MG63 (cell line): ENCODE measurements around the gene TMBIM1. TPM values are rescaled to one million over a fixed set of nuclear protein-coding genes. Genes with fewer than 3 reads are reported as not detected.
A peak's percentile ranks its signal among the peaks of the same experiment; 100 is the strongest.
"Not testable (repeated sequence)": the region's sequence is repeated elsewhere in the genome, so short reads cannot be mapped to it uniquely, and the experiment has no call there.

Experiments used
- DNase-seq: peaks from one replicate; pipeline ENCODE4 v3.0.0-alpha.2; 2020
- H3K27me3 ChIP-seq: fragments of 250-450 bp; sonication (Bioruptor Pico); 2 replicates; pipeline ENCODE4 v1.5.1; 2020; ENCODE audit warnings: mild to moderate bottlenecking, moderate library complexity
- H3K36me3 ChIP-seq: fragments of 250-450 bp; sonication (Bioruptor Pico); 2 replicates; pipeline ENCODE4 v1.5.1; 2020; ENCODE audit warnings: mild to moderate bottlenecking, moderate library complexity
- H3K4me3 ChIP-seq: fragments of 250-450 bp; sonication (Bioruptor Pico); 2 replicates; pipeline ENCODE4 v1.5.1; 2020; ENCODE audit warnings: mild to moderate bottlenecking, moderate library complexity
- H3K9me3 ChIP-seq: fragments of 250-450 bp; sonication (Bioruptor Pico); 2 replicates; pipeline ENCODE4 v1.5.1; 2020; ENCODE audit warnings: mild to moderate bottlenecking, moderate library complexity
- total RNA-seq: library from RNA; depleted of rRNA; stranded (reverse); fragments of >200 nt; shearing (Covaris generic); gene quantifications from 2 replicates; pipeline ENCODE4 v1.2.3, GENCODE V29; 2014; ENCODE audit warnings: low replicate concordance

Gene TMBIM1
- total RNA-seq, 1 experiment from 2014 or later: 125 TPM

DNA sequence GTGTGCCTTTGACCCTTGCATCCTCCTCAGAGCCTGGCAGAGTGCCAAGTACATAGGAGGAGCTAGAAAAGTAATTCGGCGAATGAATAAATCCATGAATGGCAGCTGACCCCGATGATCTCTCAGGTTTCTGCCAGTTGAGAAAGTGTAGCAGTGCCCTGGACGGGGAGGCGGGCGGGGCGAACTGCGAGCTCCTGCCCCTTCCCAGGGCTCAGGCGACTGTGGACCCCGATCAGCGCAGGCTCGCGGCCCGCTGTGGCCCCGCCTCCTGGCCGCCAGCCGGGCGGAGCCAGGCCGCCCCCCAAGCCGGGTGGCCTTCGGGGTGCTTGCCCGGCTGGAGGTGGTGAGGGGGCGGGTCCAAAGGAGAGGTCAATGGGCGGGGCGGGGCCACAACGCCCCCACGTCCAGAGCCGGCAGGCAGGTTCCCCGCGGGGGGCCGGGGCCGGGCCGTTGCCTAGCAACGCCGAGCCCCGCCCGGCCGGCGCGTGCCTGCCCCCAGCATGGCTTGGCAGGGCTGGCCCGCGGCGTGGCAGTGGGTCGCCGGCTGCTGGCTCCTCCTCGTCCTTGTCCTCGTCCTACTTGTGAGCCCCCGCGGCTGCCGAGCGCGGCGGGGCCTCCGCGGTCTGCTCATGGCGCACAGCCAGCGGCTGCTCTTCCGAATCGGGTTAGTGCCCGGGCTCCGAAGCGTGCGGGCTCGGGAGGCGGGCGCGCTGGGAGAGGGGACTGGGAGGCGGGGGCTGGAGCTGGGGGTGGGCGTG lies 30.6 kb upstream of the TMBIM1 start:
- Histone ChIP-seq H3K36me3 (no peaks in the 10 kb centered on the region), H3K27me3 (no peaks in the 10 kb centered on the region), H3K4me3 (peak overlapping the region; percentile 54), H3K9me3 (no peaks in the 10 kb centered on the region)
- DNase-seq: peak; percentile 63

DNA sequence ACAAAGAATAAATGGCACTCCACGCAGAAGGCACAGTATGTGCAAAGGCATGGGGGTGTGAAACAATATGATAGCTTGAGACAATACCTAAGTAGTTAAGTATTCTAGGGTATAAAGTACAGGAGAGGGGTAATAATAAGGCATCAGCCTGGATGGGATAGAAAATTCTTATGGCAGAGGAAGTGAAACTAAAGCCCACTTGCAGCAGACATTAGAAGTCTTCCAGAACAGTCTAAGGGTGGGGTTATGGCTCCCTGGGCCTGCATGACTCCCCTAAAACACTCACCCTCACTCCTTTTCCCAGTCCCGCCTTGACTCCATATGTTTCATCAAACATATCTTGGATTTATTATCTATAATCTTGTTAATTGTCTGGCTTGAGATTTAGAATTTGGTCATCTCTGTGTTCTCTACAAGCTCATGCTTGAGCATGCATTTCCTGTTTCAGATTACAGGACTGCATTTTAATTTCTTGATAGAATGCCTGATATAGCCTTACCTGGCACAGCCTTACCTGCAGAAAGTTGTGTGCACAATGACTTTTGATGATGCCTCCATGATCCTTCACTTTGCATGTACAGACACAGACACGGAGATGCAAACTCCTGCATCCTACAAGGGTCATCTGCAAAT lies 28.5 kb upstream of the TMBIM1 start:
- H3K27me3 ChIP-seq: no peaks in the 10 kb centered on the region
- no peaks in the 10 kb centered on the region for H3K9me3 ChIP-seq
- H3K4me3 ChIP-seq: no peak overlapping the region
- no peaks in the 10 kb centered on the region for H3K36me3 ChIP-seq
- no peak for DNase-seq

DNA sequence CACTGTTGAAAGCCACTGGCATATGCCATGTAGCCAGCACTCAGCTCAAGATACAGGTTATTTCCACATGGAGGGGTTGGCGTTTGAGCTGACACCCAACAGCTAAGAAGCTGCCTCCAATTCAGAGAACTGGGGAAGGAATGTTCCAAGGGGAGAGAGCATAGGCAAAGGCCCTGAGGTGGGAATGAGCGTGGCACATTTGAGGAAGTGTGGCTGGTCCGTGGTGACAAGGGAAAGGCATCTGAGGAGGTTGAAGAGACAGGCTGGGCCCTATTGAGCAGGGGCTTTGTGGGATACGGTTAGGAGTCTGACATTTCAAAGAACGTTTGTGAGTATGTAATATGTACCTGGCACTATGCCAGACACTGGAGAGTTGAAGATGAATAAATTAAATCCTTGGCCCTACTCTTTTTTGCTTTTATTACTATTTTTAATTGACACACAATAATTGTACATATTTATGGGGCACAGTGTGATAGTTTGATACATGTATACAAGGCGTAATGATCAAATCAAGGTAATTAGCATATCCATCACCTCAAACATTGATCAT lies 27.6 kb upstream of the TMBIM1 start:
- H3K27me3 ChIP-seq: no peaks in the 10 kb centered on the region
- H3K36me3 ChIP-seq: no peaks in the 10 kb centered on the region
- H3K9me3 ChIP-seq: no peaks in the 10 kb centered on the region
- no peak for DNase-seq
- no peak overlapping the region for H3K4me3 ChIP-seq

DNA sequence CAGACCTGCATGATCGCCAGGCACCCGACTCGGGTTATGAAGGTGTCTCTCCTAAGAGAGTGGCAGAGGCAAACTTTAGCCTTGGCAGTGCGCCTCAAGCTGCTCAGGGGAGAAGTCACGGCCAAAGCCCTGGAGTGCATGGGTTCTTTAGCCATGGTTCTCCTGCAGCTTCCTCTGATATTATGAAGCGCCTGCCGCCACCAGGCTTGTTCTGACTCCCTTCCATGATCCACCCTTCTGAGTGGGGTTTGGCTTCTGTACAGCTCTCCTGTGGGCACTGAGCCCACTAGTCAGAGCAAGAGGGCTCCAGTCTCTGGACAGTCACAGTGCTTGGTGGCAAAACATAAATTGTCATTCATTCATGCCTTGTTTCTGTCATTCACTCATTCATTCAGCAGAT lies 25.9 kb upstream of the TMBIM1 start:
- Histone ChIP-seq H3K9me3 (no peaks in the 10 kb centered on the region), H3K4me3 (no peak overlapping the region), H3K27me3 (no peaks in the 10 kb centered on the region), H3K36me3 (no peaks in the 10 kb centered on the region)
- DNase-seq: no peak

DNA sequence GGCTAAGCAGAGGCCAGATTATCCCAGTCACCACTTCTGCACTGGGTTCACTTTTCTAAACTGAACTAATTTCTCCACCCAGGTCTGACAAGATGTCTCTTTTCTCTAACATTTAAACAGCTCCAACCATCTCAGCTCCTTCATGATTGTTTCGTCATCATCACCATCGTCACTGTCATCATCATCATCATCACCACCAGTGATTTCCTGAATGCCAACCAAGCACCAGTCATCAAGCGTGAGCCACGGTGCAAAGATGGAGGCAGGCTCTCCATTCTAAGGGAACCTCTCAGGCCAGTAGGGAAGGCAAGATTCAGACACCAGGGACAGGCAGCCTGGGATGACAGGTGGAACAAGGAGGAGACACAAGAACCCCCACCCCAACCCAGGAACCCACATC lies 25.5 kb upstream of the TMBIM1 start:
- Histone ChIP-seq H3K4me3 (no peak overlapping the region), H3K36me3 (no peaks in the 10 kb centered on the region), H3K27me3 (no peaks in the 10 kb centered on the region), H3K9me3 (no peaks in the 10 kb centered on the region)
- DNase-seq: no peak

DNA sequence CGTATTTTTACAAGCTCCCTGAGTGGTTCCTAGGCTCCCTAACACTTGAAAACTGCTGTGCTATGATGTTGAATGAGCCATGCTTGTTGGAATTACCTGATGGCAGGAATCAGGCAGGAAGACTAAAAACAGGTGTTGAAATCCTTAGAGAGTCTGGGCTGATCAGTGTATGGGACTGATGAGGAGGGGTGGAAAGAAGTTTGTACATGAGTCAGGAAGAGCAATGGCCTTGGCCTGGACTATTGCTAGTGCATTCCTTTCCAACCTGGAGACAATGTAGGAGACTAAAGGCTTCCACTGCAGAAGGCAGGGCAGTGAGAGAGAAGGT lies 25.0 kb upstream of the TMBIM1 start:
- no peak for DNase-seq
- no peak overlapping the region for H3K4me3 ChIP-seq
- no peaks in the 10 kb centered on the region for H3K27me3 ChIP-seq
- no peaks in the 10 kb centered on the region for H3K9me3 ChIP-seq
- no peaks in the 10 kb centered on the region for H3K36me3 ChIP-seq

DNA sequence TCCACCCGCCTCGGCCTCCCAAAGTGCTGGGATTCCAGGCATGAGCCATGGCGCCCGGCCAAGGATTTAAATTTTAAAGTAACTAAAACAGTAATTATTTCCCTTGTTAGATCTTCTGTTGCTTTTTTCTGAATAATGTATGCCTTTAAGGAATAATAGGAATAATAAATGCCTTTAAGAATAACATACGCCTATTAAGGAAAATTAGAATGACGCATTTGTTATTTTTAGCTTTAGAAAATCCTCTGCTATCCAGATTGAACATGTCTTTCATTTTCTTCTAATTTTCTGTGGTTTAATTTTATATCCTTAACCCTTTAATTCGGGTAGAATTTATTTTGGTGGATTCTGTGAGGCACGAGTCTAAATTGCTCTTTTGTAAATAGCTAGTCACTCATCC lies 23.1 kb upstream of the TMBIM1 start:
- Histone ChIP-seq H3K36me3 (no peaks in the 10 kb centered on the region), H3K27me3 (no peaks in the 10 kb centered on the region), H3K9me3 (no peaks in the 10 kb centered on the region), H3K4me3 (no peak overlapping the region)
- DNase-seq: no peak

DNA sequence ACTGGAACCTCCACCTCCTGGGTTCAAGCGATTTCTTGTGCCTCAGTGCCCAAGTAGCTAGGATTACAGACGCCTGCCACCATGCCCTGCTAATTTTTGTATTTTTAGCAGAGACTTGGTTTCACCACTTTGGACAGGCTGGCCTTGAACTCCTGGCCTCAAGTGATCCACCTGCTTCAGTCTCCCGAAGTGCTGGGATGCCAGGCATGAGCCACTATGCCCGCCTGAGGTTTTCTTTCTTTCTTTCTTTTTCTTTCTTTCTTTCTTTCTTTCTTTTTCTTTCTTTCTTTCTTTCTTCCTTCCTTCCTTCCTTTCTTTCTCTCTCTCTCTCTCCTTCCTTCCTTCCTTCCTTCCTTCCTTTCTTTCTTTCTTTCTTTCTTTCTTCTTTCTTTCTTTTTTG lies 22.5 kb upstream of the TMBIM1 start:
- not testable (repeated sequence) for H3K36me3 ChIP-seq, DNase-seq, H3K9me3 ChIP-seq, H3K27me3 ChIP-seq, H3K4me3 ChIP-seq

DNA sequence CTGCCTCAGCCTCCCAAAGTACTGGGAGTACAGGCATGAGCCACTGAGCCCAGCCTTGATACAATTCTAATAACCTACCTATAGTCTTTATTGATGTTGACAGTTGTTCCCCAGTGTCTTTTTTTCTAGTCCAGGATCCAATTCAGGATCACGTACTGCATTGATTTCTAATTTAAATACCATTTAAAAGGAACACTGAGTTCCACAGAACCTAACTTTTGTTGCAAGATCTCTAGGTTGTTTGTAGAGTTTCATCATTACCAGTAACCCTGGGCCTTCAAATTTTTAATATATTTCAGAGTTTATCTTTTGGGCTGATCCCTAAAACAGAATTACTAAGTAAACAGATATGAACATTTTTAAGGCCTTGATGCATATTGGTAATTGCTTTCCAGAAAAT lies 21.1 kb upstream of the TMBIM1 start:
- Histone ChIP-seq H3K36me3 (no peaks in the 10 kb centered on the region), H3K27me3 (no peaks in the 10 kb centered on the region), H3K4me3 (no peak overlapping the region), H3K9me3 (no peaks in the 10 kb centered on the region)
- no peak for DNase-seq

DNA sequence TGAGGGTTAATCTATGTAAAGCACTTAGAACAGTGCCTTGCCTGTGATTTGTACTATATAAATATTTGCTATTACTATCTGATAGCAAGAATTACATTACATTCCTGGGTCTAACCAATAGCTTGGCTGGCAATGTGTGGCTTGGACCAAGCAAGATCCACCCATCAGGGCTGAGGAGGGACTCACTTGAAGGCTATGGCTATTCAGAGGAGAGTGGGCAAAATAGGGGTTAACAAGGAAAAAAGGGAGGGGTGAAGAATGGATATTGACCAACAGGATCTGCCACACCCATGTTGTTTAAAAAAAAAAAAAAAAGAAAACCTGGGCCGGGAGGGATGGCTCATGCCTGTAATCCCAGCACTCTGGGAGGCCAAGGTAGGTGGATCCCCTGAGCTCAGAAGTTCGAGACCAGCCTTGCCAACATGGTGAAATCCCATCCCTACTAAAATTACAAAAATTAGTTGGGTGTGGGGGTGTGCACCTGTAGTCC lies 20.0 kb upstream of the TMBIM1 start:
- H3K36me3 ChIP-seq: no peaks in the 10 kb centered on the region
- no peak for DNase-seq
- no peak overlapping the region for H3K4me3 ChIP-seq
- no peaks in the 10 kb centered on the region for H3K27me3 ChIP-seq
- H3K9me3 ChIP-seq: no peaks in the 10 kb centered on the region

DNA sequence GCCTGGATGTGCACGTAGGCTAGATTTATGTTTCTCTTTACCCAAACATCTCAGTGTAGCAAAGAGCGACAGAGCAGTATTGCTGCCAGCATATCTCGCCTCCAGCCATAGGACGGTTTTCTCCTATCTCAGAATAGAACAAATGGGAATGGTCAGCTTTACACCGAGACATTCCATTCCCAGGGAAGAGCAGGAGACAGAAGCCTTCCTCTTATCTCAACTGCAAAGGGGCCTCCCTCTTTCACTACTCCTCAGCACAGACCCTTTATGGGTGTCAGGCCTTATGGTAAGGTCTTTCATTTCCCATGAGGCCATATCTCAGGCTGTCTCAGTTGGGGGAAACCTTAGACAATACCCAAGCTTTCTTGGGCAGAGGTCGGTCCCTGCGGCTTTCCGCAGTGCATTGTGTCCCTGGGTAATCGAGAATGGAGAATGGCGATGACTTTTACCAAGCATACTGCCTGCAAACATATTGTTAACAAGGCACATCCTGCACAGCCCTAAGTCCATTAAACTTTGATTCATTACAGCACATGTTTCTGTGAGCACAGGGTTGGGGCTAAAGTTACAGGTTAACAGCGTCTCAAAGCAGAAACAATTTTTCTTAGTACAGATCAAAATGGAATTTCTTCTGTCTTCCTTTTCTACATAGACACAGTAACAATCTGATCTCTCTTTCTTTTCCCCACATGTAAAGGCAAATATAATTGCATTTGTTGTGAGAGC lies 19.4 kb upstream of the TMBIM1 start:
- H3K4me3 ChIP-seq, H3K9me3 ChIP-seq, H3K36me3 ChIP-seq, H3K27me3 ChIP-seq, DNase-seq: not testable (repeated sequence)

DNA sequence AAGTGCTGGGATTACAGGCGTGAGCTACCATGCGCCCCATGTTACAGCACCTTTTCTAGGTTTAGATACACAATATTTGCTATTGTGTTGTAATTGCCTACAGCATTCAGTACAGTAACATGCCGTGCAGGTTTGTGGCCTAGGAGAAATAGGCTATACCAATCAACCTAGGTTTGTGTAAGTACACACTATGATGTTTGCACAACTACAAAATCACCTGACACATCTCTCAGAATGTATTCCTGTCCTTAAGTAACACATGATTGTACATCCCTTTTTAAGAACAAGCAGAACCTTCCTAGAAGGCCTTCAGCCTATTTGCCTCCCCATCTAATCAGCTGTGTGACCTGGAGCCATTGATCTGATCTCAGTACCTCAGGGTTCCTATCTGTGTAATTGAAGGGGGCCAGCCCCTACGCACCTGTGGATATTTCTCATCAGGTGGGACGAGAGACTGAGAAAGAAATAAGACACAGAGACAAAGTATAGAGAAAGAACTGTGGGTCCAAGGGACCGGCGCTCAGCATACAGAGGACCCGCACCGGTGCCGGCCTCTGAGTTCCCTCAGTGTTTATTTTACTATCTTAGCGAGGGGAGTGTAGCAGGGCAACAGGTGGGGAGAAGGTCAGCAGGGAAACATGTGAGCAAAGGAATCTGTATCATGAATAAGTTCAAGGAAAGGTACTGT lies 18.7 kb upstream of the TMBIM1 start:
- H3K27me3 ChIP-seq: no peaks in the 10 kb centered on the region
- no peaks in the 10 kb centered on the region for H3K9me3 ChIP-seq
- no peak overlapping the region for H3K4me3 ChIP-seq
- H3K36me3 ChIP-seq: no peaks in the 10 kb centered on the region
- DNase-seq: no peak

DNA sequence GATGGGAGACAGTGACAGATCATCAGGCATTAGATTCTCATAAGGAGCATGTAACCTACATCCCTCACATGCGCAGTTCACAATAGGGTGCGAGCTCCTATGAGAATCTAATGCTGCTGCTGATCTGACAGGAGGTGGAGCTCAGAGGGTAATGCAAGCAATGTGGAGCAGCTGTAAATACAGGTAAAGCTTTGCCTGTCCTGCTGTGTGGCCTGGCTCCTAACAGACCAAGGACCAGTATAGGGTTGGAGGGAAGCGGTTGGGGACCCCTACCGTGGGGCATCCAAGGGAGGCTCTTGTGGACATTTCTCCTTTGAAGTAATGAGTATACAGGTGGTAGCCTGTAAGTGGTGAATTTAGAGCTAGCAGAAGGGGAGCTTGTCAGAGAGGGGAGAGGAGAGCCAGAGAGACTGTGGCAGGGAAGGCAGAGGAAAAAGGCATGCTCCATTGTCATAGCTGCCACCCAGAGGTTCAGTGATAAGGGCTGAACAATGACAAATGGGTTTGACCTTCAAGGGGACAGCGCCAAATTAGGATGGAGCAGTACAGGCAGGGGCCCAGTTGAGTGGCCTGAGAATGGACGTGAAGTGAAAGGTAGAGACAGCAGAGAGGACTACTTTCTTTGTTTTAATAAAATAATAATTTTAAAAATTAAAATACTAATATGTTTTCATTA lies 15.2 kb upstream of the TMBIM1 start:
- DNase-seq: no peak
- Histone ChIP-seq H3K4me3 (no peak overlapping the region), H3K36me3 (no peaks in the 10 kb centered on the region), H3K27me3 (no peaks in the 10 kb centered on the region), H3K9me3 (no peaks in the 10 kb centered on the region)

DNA sequence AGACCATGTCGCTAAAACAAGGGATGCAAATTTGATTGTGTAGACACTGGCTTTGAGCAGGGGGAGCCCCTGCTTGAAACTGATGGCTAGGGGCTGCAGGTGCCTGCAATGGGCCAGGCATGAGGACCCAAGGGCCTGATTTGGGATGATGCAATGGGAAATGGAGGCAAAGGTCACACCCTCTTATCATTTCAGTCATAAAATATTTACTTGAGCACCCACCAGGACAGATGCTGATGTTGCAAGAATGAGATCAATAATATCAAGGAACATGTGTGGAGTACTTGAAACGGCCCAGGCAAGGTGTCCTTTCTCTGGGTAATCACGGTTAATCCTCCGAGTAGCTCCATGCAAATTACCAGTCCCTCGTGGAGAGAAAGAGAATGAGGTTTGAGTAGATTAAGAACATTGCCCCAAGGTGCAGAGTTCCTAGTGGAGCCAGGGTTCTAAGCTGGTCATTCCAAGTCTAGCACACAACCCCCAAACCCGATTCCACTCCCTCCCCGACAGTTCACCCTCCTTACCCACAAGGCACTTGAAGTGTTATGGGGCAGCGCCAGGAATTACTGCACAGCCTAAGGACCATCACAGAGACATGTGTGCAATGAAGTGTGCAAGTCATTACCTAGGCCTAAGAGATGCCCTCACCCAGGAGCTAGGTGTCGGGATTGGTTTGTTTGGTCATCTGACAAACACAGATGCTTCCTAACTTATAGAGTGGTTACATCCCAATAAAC lies 14.0 kb upstream of the TMBIM1 start:
- H3K36me3 ChIP-seq: no peaks in the 10 kb centered on the region
- no peak overlapping the region for H3K4me3 ChIP-seq
- DNase-seq: no peak
- H3K27me3 ChIP-seq: no peaks in the 10 kb centered on the region
- no peaks in the 10 kb centered on the region for H3K9me3 ChIP-seq

DNA sequence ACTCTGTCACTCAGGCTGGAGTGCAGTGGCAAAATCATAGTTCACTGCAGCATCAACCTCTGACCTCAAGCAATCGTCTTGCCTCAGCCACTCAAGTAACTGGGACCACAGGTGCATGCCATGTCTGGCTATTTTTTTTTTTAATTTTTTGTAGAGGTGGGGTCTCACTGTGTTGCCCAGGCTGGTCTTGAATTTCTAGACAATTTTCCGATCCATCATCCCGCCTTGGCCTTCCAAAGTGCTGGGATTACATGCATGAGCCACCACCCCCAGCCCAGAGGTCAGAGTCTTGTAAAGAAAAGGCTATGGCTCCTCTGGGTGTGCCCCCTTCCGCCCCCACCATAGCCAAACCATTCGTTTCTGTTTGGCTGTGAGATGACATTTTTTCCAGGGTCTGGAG lies 13.1 kb upstream of the TMBIM1 start:
- Histone ChIP-seq H3K9me3 (no peaks in the 10 kb centered on the region), H3K4me3 (no peak overlapping the region), H3K27me3 (no peaks in the 10 kb centered on the region), H3K36me3 (no peaks in the 10 kb centered on the region)
- DNase-seq: no peak
